ENCODE measurements around the gene TMEM138.

TMEM138 gene

GRCh38 chr11:61336171-61336935 is 25.8 kb upstream of the TMEM138 start:
- peak; percentile 99 for TF ChIP-seq CTCF (conservative IDR thresholded peaks at IDR 0.05; ENCODE audit: low read depth, low read length)
- peak; percentile 87 for DNase-seq (ENCODE audit: low read depth)

GRCh38 chr11:61337706-61338470 is 24.3 kb upstream of the TMEM138 start:
- no peak for DNase-seq (ENCODE audit: low read depth)
- H3K4me3 ChIP-seq (ENCODE audit: low read depth, low read length): no peak overlapping the region
- no peak for TF ChIP-seq CTCF (conservative IDR thresholded peaks at IDR 0.05; ENCODE audit: low read depth, low read length)

More at GRCh38 chr11:61336171-61336935, 25.8 kb upstream of the TMEM138 start:
- no peak overlapping the region for H3K4me3 ChIP-seq (ENCODE audit: low read depth, low read length)

- DNase-seq (ENCODE audit: low read depth): no peak
- H3K4me3 ChIP-seq (ENCODE audit: low read depth, low read length): no peak overlapping the region
- no peak for TF ChIP-seq CTCF (conservative IDR thresholded peaks at IDR 0.05; ENCODE audit: low read depth, low read length)
Measured at GRCh38 chr11:61338783-61339489, 23.2 kb upstream of the TMEM138 start.

- no peak for TF ChIP-seq CTCF (conservative IDR thresholded peaks at IDR 0.05; ENCODE audit: low read depth, low read length)
- DNase-seq (ENCODE audit: low read depth): no peak
- no peak overlapping the region for H3K4me3 ChIP-seq (ENCODE audit: low read depth, low read length)
Measured at GRCh38 chr11:61339490-61339878, 22.7 kb upstream of the TMEM138 start.

GRCh38 chr11:61340979-61341378 is 21.2 kb upstream of the TMEM138 start:
- DNase-seq (ENCODE audit: low read depth): no peak
- TF ChIP-seq CTCF (conservative IDR thresholded peaks at IDR 0.05; ENCODE audit: low read depth, low read length): no peak
- no peak overlapping the region for H3K4me3 ChIP-seq (ENCODE audit: low read depth, low read length)

- no peak overlapping the region for H3K4me3 ChIP-seq (ENCODE audit: low read depth, low read length)
- no peak for TF ChIP-seq CTCF (conservative IDR thresholded peaks at IDR 0.05; ENCODE audit: low read depth, low read length)
- no peak for DNase-seq (ENCODE audit: low read depth)
Measured at GRCh38 chr11:61341706-61342105, 20.5 kb upstream of the TMEM138 start.

All from choroid plexus epithelial cell (primary cell).